HG03175 (cell line): ENCODE results near the gene TSSK2.

Source experiments
- ATAC-seq: cut with Tn5 transposase; IDR thresholded peaks from one replicate; pipeline ENCODE4 v1.9.1; 2021; ENCODE audit warnings: mild to moderate bottlenecking, moderate library complexity; ENCODE audit not compliant: unreplicated experiment

The TSSK2 gene

GRCh38 chr22:19105867-19106802, 25.0 kb upstream of the TSSK2 start:
- no peak for ATAC-seq

DNA sequence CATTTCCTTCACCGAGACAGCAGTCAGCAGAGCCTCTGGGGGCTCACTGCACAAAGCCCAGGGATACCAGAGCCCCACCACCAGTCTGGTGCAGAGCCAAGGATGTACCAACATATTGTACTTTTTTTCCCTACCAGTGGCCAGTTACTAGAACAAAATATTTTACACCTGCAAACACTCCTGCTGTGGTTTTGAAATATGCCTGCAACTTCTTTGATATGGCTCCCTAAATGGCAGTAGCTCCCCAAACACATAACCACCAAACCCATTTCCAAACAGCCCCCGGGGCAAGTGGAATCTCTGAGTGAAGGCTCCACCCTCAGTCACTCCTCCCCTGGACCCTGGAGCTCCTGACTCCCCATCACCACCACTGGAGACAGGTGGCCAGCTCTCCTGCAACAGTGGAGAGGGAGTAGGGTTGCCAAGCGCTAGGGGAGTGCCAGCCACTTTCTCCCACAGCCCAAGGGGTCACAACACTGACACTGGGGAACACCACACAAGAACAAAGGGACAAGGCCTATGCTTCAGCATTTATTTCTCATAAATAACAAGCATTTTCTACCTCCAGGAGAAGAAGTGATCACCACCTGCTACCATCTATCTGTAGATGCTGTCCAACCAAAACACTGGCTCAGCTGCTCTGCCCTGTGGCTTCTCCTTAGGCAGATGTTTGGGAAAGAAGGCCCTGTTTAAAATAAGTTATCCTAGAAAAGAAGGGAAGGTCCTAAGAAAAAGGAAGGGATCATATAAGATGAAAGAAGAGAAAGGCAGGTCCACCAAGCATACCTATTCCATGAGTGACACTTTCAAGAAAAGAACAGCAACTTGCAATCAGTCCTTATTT, 24.0 kb upstream of the TSSK2 start:
- ATAC-seq, result no peak

- ATAC-seq, result no peak
Measured at GRCh38 chr22:19107730-19108074, 23.4 kb upstream of the TSSK2 start.

- no peak for ATAC-seq
Measured at GRCh38 chr22:19108807-19109197, 22.3 kb upstream of the TSSK2 start.

- peak; percentile 86 for ATAC-seq
Measured at GRCh38 chr22:19109198-19110063, 21.7 kb upstream of the TSSK2 start.

DNA sequence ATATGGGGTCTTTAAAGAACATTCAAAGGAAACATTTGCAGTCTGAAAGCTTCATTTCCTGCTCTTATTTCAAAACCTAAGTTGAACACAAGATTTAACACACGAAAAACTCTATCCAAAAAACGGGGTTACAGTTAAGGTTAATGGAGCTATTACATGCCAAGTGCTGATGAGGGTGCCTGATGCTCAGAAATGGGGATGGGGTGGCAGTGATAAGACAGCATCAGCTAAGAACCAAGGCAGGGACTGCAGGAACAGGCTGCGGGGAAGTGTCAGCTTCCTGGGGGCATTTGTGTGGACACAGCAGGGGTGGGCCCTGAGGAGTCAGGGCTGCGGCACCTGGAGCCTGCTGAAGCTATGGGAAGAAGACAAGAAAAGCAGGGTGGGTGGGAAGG, 21.0 kb upstream of the TSSK2 start:
- no peak for ATAC-seq

DNA sequence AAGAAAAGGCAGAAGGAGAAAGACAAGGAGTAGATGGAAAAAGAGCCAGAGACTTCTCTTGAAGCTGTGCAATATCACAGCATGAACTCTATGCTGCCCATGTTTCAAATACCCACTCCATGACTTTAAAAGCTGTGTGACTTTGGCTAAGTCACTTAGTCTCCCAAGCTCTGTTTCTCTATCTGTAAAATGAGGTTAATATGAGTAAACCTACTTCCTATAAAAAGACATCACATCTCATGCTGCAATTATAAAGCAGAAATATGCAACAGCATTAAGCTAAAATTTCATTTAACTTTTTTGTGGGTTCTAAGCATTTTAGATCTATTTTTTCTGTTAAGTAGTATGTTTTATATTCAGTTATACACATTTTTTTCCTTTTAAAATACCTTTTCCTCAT, 20.5 kb upstream of the TSSK2 start:
- ATAC-seq, result no peak

GRCh38 chr22:19111140-19111539, 20.0 kb upstream of the TSSK2 start:
- no peak for ATAC-seq

GRCh38 chr22:19111584-19111983, 19.5 kb upstream of the TSSK2 start:
- no peak for ATAC-seq

DNA sequence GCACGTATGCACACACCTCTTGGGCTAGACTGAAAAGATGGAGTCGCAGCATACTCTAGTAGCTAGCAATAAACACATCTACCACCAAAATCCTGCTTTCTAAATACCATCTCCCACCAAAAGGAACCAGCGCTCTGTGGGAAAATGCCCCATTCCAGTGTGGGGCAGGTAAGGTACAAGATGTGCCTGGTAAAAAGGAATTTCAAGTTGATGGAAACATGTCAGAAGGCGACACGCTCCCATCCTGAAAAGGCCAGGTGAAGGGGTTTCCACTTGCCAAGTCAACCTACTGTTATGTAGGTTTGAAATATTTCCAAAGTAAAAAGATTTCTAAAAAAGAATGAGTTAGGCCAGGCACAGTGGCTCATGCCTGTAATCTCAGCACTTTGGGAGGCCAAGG, 17.7 kb upstream of the TSSK2 start:
- no peak for ATAC-seq

DNA sequence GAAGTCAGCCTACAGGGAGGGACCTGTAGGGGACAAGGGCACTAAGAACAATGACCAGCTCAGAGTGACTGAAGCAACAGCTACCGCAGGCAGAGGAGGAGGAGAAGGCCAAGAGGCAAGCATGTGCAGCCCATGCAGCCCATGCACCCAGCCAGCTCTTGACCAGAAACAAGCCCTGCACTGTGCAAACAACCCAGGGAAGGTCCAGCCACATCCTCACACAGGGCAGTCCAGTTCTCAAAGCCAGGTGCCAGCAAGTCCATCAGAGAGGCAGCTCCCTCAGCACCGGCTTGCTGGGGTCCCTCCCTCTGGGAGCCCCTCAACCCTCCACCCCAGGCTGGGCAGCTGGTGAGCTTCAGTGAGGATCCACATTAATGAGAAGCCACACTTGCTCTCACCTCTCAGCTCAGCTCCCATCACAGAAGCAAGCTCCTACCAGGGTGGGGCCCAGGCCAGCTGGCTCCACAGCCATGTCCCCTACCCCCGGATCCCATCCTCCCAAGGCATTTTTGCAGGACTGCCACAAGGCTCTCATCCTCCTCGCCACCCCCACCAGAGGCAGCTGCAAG, 16.0 kb upstream of the TSSK2 start:
- no peak for ATAC-seq

- ATAC-seq, result no peak
Measured at GRCh38 chr22:19115628-19116027, 15.5 kb upstream of the TSSK2 start.

- no peak for ATAC-seq
Measured at GRCh38 chr22:19117111-19117512, 14.0 kb upstream of the TSSK2 start.

DNA sequence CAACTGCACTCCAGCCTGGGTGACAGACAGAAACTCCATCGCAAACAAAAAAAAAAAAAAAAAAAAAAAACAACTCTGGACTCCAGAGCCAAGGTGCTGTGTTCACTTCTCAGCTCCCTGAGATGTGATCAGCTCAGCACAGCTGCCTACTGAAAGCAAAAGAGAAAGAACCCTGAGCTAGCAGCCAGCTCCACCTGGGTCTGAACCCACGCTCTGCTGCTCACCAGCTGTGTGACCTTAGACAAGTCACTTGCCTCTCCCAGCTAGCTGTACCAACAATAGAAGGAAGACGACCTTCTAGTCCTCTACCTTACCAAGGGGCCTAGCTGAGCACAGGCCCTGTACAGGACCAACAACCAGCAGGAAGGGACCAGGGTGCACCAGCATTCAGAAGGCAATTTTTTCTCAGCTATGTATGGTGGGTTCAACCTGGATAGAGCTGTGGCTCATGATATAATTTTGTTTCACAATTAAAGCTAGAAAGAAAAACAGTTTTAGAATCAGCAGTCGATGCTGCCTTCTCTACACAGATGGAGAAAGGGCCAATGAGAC, 12.7 kb upstream of the TSSK2 start:
- ATAC-seq, result peak; percentile 38

DNA sequence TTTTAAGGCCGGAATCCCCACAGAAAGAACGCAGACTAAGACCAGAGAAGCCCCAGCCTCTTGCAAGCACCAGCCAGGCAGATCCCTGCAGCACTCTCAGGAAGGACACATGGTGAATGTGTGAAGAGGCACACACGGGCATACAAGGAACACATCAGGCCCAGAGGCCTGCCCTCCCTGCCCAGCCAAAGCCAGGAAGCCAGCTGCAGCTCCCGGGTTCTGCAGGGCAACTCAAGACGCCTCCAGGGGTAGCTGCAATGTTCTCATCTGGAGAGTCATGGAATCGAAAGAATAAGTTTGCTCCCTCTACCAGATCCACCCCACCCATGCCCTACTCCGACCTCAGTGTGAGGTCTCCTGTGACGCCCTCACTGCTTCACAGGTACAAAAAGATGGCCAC, 11.2 kb upstream of the TSSK2 start:
- ATAC-seq, result no peak

GRCh38 chr22:19120829-19121630, 10.1 kb upstream of the TSSK2 start:
- peak; percentile 10 for ATAC-seq

DNA sequence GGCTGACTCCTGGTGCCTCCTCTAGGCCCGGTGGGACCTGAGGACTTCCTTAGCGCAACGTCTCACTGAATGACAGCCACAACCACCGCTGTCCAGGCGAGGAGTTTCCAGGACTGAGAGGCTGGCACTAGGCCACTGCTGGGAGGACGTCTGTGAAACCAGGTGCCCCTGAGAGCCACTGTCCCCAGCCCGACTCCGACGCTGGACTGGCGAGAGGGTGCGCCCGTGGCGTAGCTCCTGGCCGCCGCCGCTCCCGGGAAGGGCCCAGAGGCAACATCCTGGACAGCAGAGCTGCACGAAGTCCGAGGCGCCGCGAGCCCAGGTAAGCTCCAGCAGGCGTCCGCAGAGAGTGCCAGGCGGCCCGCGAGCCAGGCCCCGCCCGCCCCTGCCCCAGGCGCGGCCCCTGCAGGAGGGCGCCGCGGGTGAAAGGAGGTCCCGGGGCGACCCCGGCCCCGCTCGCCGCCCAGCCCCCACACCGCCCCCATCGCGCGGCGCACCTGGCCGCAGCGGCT, 9.4 kb upstream of the TSSK2 start:
- peak; percentile 24 for ATAC-seq

DNA sequence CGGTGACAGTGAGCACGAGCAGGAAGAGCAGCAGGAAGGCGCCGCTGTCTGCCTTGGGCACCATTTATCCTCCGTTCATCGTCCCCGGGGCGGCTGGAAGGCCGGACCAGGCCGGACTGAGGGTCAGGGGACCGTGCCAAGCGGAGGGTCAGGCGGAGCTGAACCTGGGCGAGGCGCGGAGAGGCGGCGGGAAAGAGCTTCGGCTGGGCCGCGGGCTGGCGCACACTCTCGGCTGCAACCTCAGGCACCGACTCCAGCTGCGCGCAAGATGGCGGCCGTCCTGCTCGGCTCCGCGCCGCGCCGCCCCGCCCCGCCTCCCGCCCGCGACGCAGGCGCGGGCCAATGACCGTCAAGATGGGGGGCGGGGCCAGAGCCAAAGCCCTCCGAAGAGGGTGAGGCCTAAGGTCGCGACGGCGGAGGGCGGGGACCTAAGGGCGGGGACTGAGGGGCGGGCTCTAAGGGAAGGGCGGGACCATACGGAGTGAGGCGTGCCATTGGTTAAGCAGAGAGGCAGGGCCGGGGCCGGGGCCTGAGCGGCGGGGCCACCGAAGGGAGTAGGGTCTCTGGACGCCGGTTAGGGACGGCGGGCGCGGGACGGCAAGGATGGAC, 8.9 kb upstream of the TSSK2 start, which contains the start of gene DGCR2:
Gene DGCR2, minus strand, starts transcription at position 270 of the 609 bp plus-strand sequence. Its CDS starts 206 bp downstream, at position 64.
- peak; percentile 80 for ATAC-seq
